Nephron (organoid): ENCODE results near the gene VWDE.
"Not testable (repeated sequence)": the region's sequence is repeated elsewhere in the genome, so short reads cannot be mapped to it uniquely, and the experiment has no call there.

Source experiments
- H3K27ac Mint-ChIP-seq, 3 experiments: 2 replicates each; pipeline ENCODE4 v1.8.0; 2020; ENCODE audit warnings: mixed read lengths in 3 of 3, mild to moderate bottlenecking in 2 of 3, moderate library complexity in 1 of 3
- H3K27me3 Mint-ChIP-seq: 2 replicates; pipeline ENCODE4 v1.8.0; 2021; ENCODE audit warnings: low read depth, mild to moderate bottlenecking, moderate library complexity, mixed read lengths
- H3K36me3 Mint-ChIP-seq: 2 replicates; pipeline ENCODE4 v1.8.0; 2020; ENCODE audit warnings: low read depth, mixed read lengths
- H3K4me1 Mint-ChIP-seq: 2 replicates; pipeline ENCODE4 v1.8.0; 2020; ENCODE audit warnings: mixed read lengths
- H3K4me3 Mint-ChIP-seq, 3 experiments: 2 replicates each; pipeline ENCODE4 v1.8.0; 2020; ENCODE audit warnings: mild to moderate bottlenecking in 3 of 3, mixed read lengths in 3 of 3, moderate library complexity in 2 of 3
- H3K9me3 Mint-ChIP-seq: 2 replicates; pipeline ENCODE4 v1.8.0; 2020; ENCODE audit warnings: mixed read lengths
- TF ChIP-seq, protein P1 (sequence below), 3 experiments: fragments of 200-600 bp; sonication (generic); IDR thresholded peaks; one replicate each; pipeline ENCODE4 v1.5.0; 2021; ENCODE audit warnings: antibody characterized with exemption in 3 of 3; ENCODE audit not compliant: unreplicated experiment in 3 of 3

VWDE gene

DNA sequence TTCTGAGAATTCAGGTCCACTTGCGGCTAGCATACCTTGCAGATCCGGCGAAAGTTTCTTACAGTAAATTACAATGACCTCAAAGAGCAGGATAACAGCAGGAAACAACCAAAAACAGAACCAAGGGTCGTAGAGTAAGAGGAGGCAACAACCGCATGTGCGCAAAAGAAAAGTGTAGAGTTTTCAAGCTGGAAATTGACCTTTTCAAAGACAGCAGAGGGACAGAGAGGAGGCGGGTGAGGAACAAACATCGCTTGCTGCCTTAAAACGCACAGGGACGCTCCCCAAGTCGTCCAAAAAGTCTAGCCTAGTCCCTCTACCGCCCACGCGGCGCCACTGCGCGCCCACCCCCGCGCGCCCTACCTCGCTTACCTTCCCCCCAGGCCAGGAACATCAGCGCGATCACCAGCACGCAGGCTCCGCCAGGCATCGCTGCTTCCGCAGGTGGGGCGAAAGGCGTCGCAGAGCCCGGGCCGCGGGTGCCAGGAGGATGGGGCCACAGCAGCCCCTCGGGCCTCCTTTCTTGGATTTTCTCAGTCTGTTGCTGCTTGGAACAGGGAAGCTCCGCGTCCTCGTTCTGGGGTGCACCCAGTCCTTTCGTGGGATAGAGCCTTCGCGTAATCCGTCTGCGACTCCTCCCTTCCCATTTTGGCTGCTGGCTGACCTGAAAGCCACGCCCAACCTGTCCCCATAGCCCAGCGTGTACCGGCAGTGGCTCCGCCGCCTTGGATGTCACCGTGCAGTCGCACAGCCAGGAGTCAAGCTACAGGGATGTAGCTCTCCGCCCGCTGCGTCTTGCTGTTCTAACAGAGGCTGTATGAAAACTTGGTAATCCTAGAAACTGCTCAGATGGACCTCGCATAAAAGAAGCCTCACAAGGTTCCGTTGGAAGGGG, at the start of gene VWDE:
Gene VWDE (minus strand): TSS at position 579 of the 895 bp plus-strand sequence. CDS start 149 bp downstream, at position 430.
- Mint-ChIP-seq H3K36me3 (peaks cover under 1% of the 10 kb centered on the region), H3K9me3 (peaks cover 8% of the 10 kb centered on the region), H3K27me3 (peaks cover 30% of the 10 kb centered on the region), H3K4me1 (peaks cover 14% of the 10 kb centered on the region), H3K27ac (peak within 1 kb of the TSS; percentile 19 to 62 (median 52)), H3K4me3 (peak within 1 kb of the TSS; percentile 90 to 93 (median 92))
- TF ChIP-seq, protein P1, sequence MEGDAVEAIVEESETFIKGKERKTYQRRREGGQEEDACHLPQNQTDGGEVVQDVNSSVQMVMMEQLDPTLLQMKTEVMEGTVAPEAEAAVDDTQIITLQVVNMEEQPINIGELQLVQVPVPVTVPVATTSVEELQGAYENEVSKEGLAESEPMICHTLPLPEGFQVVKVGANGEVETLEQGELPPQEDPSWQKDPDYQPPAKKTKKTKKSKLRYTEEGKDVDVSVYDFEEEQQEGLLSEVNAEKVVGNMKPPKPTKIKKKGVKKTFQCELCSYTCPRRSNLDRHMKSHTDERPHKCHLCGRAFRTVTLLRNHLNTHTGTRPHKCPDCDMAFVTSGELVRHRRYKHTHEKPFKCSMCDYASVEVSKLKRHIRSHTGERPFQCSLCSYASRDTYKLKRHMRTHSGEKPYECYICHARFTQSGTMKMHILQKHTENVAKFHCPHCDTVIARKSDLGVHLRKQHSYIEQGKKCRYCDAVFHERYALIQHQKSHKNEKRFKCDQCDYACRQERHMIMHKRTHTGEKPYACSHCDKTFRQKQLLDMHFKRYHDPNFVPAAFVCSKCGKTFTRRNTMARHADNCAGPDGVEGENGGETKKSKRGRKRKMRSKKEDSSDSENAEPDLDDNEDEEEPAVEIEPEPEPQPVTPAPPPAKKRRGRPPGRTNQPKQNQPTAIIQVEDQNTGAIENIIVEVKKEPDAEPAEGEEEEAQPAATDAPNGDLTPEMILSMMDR (IDR thresholded peaks at IDR 0.05; ENCODE audit: unreplicated experiment in 3 of 3) = peak in 2 of 3 experiments; percentile 11 to 21

DNA sequence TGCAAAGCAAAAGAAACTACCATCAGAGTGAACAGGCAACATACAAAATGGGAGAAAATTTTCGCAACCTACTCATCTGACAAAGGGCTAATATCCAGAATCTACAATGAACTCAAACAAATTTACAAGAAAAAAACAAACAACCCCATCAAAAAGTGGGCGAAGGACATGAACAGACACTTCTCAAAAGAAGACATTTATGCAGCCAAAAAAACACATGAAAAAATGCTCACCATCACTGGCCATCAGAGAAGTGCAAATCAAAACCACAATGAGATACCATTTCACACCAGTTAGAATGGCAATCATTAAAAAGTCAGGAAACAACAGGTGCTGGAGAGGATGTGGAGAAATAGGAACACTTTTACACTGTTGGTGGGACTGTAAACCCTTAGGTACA, 49.5 kb upstream of the VWDE start:
- not testable (repeated sequence) for H3K4me3 Mint-ChIP-seq, H3K27ac Mint-ChIP-seq, H3K36me3 Mint-ChIP-seq, H3K4me1 Mint-ChIP-seq, H3K27me3 Mint-ChIP-seq, H3K9me3 Mint-ChIP-seq

DNA sequence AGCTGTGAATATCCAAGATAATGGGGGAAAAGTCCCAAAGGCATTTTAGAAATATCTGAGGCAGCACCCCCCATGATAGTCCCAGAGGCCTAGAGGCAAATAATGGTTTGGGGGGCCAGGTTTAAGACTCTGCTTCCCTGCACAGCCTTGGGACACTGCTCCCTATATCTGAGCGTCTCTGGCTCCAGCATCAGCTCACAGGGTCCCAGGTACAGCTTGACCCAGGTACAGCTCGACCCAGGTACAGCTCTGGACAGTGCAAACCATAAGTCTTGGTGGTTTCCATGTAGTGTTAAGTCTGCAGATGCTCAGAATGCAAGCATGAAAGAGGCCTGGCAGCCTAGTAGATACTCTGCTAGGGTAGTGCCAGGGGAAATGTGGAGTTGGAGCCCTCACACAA, 47.0 kb upstream of the VWDE start:
- Mint-ChIP-seq H3K4me1 (no peaks in the 10 kb centered on the region), H3K27ac (no peak overlapping the region)

DNA sequence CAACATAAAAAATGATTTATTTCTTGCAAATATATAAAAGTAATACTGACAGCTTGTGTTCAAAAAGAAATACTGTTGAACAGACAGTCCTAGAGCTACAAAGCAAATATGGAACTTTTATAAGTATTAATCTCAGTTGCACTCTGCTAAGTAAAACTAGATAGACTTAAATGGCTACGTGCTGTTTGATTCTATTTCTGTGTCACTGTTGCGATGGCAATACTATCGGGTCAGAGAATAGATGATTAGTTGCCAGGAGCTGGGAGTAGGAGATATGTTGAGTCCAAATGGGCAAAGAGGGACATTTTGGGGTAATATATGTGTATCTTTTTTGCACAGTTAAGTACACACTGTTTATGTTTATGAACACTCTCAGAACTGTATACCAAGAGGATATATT, 41.1 kb upstream of the VWDE start:
- Mint-ChIP-seq H3K27ac (no peak overlapping the region), H3K4me3 (no peak overlapping the region), H3K27me3 (no peaks in the 10 kb centered on the region), H3K9me3 (no peaks in the 10 kb centered on the region), H3K4me1 (no peaks in the 10 kb centered on the region), H3K36me3 (no peaks in the 10 kb centered on the region)
- TF ChIP-seq, protein P1 (IDR thresholded peaks at IDR 0.05; ENCODE audit: unreplicated experiment in 3 of 3) = no peak

More for the DNA sequence above, 47.0 kb upstream of the VWDE start:
- Mint-ChIP-seq H3K9me3 (peaks cover 2% of the 10 kb centered on the region), H3K36me3 (no peaks in the 10 kb centered on the region), H3K27me3 (no peaks in the 10 kb centered on the region), H3K4me3 (no peak overlapping the region)
- TF ChIP-seq, protein P1 (IDR thresholded peaks at IDR 0.05; ENCODE audit: unreplicated experiment in 3 of 3) = no peak

DNA sequence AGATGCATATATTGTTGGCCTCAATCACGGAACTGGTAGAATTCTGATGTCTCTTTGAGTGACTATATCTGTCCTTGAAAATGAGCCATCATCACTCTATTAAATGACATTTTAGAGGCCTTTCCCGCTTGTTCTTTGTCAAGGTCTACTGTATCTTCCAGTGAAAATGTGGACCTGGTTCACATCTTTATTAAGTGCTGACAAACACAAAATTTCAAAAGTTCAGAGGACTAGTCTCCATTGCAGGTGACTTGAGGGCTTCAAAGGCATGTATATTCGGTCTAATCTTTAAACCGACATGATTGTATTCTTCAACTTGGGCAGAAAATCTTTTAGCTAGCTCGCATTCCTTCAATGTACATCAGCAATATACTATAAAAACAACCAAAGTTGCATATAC, 36.6 kb upstream of the VWDE start:
- Mint-ChIP-seq H3K36me3 (no peaks in the 10 kb centered on the region), H3K27me3 (no peaks in the 10 kb centered on the region), H3K4me1 (no peaks in the 10 kb centered on the region), H3K9me3 (no peaks in the 10 kb centered on the region), H3K4me3 (no peak overlapping the region), H3K27ac (no peak overlapping the region)
- TF ChIP-seq, protein P1 (IDR thresholded peaks at IDR 0.05; ENCODE audit: unreplicated experiment in 3 of 3) = no peak

DNA sequence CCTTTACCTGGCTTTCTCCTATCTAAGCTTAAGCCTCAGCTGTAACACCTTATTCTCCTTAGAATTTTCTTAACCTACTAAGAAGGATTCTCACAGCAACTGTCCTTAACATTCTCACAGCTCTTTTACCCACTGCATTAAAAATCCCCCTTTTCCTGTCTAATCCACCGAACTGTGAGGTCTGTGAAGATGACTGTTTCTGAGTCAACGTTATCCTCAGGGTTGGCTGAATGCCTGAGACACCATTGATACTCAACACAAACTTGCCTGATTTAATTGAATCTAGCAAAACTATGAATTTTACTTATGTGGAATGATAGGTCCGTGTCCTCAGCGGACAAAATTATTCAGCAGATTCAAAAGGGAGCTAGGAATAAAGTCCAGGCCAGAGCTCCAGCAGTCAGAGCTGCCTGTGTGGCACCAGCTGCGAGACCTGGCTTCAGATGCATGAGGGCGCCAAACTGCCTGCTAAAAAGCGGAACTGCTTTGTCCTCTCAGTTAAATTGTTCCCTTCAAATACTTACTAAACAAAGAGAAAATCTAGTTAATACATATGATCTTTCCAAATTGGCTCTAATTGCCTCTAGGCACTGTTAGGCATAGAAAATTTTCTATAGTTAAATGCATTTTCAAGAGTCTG, 33.4 kb upstream of the VWDE start:
- TF ChIP-seq, protein P1 (IDR thresholded peaks at IDR 0.05; ENCODE audit: unreplicated experiment in 3 of 3) = peak; percentile 7 to 27 (median 20)
- no peak overlapping the region for H3K4me3 Mint-ChIP-seq
- H3K4me1 Mint-ChIP-seq = no peaks in the 10 kb centered on the region
- H3K36me3 Mint-ChIP-seq = no peaks in the 10 kb centered on the region
- no peak overlapping the region for H3K27ac Mint-ChIP-seq
- no peaks in the 10 kb centered on the region for H3K27me3 Mint-ChIP-seq
- no peaks in the 10 kb centered on the region for H3K9me3 Mint-ChIP-seq
